GM18511 (cell line): ENCODE results near the gene DCXR.

Experiments
- ATAC-seq: cut with Tn5 transposase; IDR thresholded peaks from one replicate; pipeline ENCODE4 v1.9.1; 2021; ENCODE audit warnings: mild to moderate bottlenecking, moderate library complexity; ENCODE audit not compliant: unreplicated experiment

Gene DCXR

GRCh38 chr17:82000803-82001570 lies 36.5 kb downstream of the DCXR start:
- no peak for ATAC-seq

GRCh38 chr17:81999976-82000802 lies 37.3 kb downstream of the DCXR start:
- no peak for ATAC-seq

- no peak for ATAC-seq
These were observed 37.9 kb downstream of the DCXR start for GRCh38 chr17:81999587-81999975.

GRCh38 chr17:81998691-81999438 lies 38.6 kb downstream of the DCXR start:
- no peak for ATAC-seq

- no peak for ATAC-seq
These were observed 39.3 kb downstream of the DCXR start for GRCh38 chr17:81998212-81998611.

- ATAC-seq = no peak
These were observed 40.6 kb downstream of the DCXR start for GRCh38 chr17:81996757-81997441.

- ATAC-seq = no peak
These were observed 41.2 kb downstream of the DCXR start for GRCh38 chr17:81996232-81996756.

GRCh38 chr17:81995463-81996231 lies 41.9 kb downstream of the DCXR start:
- no peak for ATAC-seq

GRCh38 chr17:81994593-81995462 lies 42.7 kb downstream of the DCXR start:
- no peak for ATAC-seq

GRCh38 chr17:81993729-81994592 lies 43.5 kb downstream of the DCXR start:
- ATAC-seq = no peak

GRCh38 chr17:81992306-81993102 lies 45.0 kb downstream of the DCXR start:
- ATAC-seq = no peak

- ATAC-seq = no peak
These were observed 45.7 kb downstream of the DCXR start for GRCh38 chr17:81991684-81992305.

- ATAC-seq = no peak
These were observed 46.4 kb downstream of the DCXR start for GRCh38 chr17:81990836-81991683.

GRCh38 chr17:81987161-81987770 lies 50.2 kb downstream of the DCXR start:
- no peak for ATAC-seq

GRCh38 chr17:81986606-81987005 lies 50.9 kb downstream of the DCXR start:
- ATAC-seq = no peak
